Endothelial cell of umbilical vein (primary cell): ENCODE results near the gene TMEM186. TPM values are rescaled to one million over a fixed set of nuclear protein-coding genes. Genes with fewer than 3 reads are reported as not detected.

ENCODE experiments used
- BruUV-seq: library from RNA; stranded (reverse); fragments of 400-500 nt; replicated peaks from 2 replicates; lab custom pipeline; 2021; lab: Mats Ljungman, UMichigan
- CTCF ChIA-PET: fragments of 300-600, 350-600 bp; sonication (Branson Sonifier 250); formaldehyde crosslinking; loops from one replicate; lab custom pipeline; 2021; ENCODE audit warnings: antibody characterized with exemption, inconsistent platforms; lab: Charles Lee
- POLR2A ChIA-PET: fragments of 300-600, 350-600 bp; sonication (Branson Sonifier 250); formaldehyde crosslinking; loops from one replicate; lab custom pipeline; 2021; ENCODE audit warnings: antibody characterized with exemption, inconsistent platforms; lab: Charles Lee
- DNase-seq: peaks from one replicate; pipeline ENCODE4 v3.0.0-alpha.2; 2011; ENCODE audit warnings: low read depth, low spot score
- FAIRE-seq: peaks from 2 replicates; lab custom pipeline; 2011; peaks lifted over from hg19 to GRCh38; lab: Jason Lieb, UNC
- H2AFZ ChIP-seq: 2 replicates; pipeline ENCODE4 v1.6.0; 2012; ENCODE audit warnings: low read depth, low read length, control low read depth, inconsistent platforms
- H3K27ac ChIP-seq: 2 replicates; pipeline ENCODE4 v1.5.1; 2011; ENCODE audit warnings: low read depth, mild to moderate bottlenecking, control low read depth, low read length, moderate library complexity; ENCODE audit not compliant: insufficient read depth
- H3K27me3 ChIP-seq, 2 experiments: 2 replicates each; pipeline versions ENCODE4 v1.6.0 to v1.6.1; 2011; ENCODE audit warnings: low read length in 2 of 2, mixed read lengths in 1 of 2; ENCODE audit not compliant: control insufficient read depth in 2 of 2, insufficient read depth in 2 of 2
- H3K36me3 ChIP-seq, 2 experiments: 2 replicates in 1 of 2; 3 replicates in 1 of 2; pipeline ENCODE4 v1.5.1; 2011; ENCODE audit warnings: low read length in 2 of 2, mild to moderate bottlenecking in 1 of 2, moderate library complexity in 1 of 2; ENCODE audit not compliant: control insufficient read depth in 2 of 2, insufficient read depth in 2 of 2; ENCODE audit errors: extremely low read depth in 1 of 2
- H3K4me1 ChIP-seq: 3 replicates; pipeline ENCODE4 v1.5.1; 2011; ENCODE audit warnings: mild to moderate bottlenecking, low read length; ENCODE audit not compliant: control insufficient read depth, insufficient read depth; ENCODE audit errors: extremely low read depth
- H3K4me2 ChIP-seq: 2 replicates; pipeline ENCODE4 v1.6.1; 2011; ENCODE audit warnings: low read length, control low read depth, mixed read lengths; ENCODE audit not compliant: insufficient read depth
- H3K4me3 ChIP-seq, 3 experiments: fragments of 200-600 bp in 1 of 3; sonication (generic), shearing (Covaris generic) in 1 of 3; replicated peaks in 1 of 3; 2 replicates each; pipeline ENCODE4 v1.5.1; 2011 to 2016; ENCODE audit warnings: control low read depth in 3 of 3, low read length in 3 of 3, mild to moderate bottlenecking in 2 of 3, inconsistent platforms in 1 of 3, low read depth in 1 of 3, moderate library complexity in 1 of 3; ENCODE audit not compliant: insufficient read depth in 1 of 3
- H3K79me2 ChIP-seq: 2 replicates; pipeline ENCODE4 v1.6.0; 2012; ENCODE audit warnings: low read length, inconsistent platforms; ENCODE audit not compliant: control insufficient read depth, insufficient read depth
- H3K9ac ChIP-seq: replicated peaks from 2 replicates; pipeline ENCODE3; 2011; ENCODE audit warnings: low read length, control low read depth; ENCODE audit not compliant: insufficient read depth; ENCODE audit errors: extremely low read depth
- H3K9me1 ChIP-seq: replicated peaks from 3 replicates; pipeline ENCODE4 v1.6.0; 2011; ENCODE audit warnings: mild to moderate bottlenecking, low read length; ENCODE audit not compliant: control insufficient read depth, insufficient read depth; ENCODE audit errors: extremely low read depth
- H3K9me3 ChIP-seq: replicated peaks from 2 replicates; pipeline ENCODE4 v1.5.1; 2012; ENCODE audit warnings: low read length, inconsistent platforms; ENCODE audit not compliant: control insufficient read depth, insufficient read depth
- H4K20me1 ChIP-seq: replicated peaks from 2 replicates; pipeline ENCODE3; 2011; ENCODE audit warnings: mild to moderate bottlenecking, low read length; ENCODE audit not compliant: control insufficient read depth, insufficient read depth; ENCODE audit errors: extremely low read depth
- CTCF ChIP-seq, 2 donors: IDR thresholded peaks; 1 replicate in 1 of 2; 2 replicates in 1 of 2; pipeline ENCODE4 v1.5.1; 2011; ENCODE audit warnings: low read length in 2 of 2, mild to moderate bottlenecking in 2 of 2, moderate library complexity in 2 of 2, control low read depth in 1 of 2, inconsistent platforms in 1 of 2, low read depth in 1 of 2; ENCODE audit not compliant: insufficient read depth in 1 of 2; ENCODE audit errors: extremely low read depth in 1 of 2
- EZH2 ChIP-seq: IDR thresholded peaks from 2 replicates; pipeline ENCODE4 v1.6.1; 2012; ENCODE audit warnings: borderline replicate concordance, low read depth, mild to moderate bottlenecking, moderate library complexity, low read length, inconsistent platforms; ENCODE audit not compliant: severe bottlenecking
- FOS ChIP-seq: IDR thresholded peaks from 2 replicates; pipeline ENCODE4 v1.6.1; 2011; ENCODE audit warnings: mild to moderate bottlenecking, low read length, moderate library complexity, borderline replicate concordance; ENCODE audit not compliant: insufficient read depth
- GATA2 ChIP-seq: IDR thresholded peaks from 2 replicates; pipeline ENCODE4 v1.7.0; 2011; ENCODE audit warnings: low read depth, mild to moderate bottlenecking, moderate library complexity, mixed read lengths, low read length; ENCODE audit not compliant: insufficient read length, insufficient read depth
- JUN ChIP-seq: IDR thresholded peaks from 2 replicates; pipeline ENCODE4 v1.6.1; 2011; ENCODE audit warnings: borderline replicate concordance, low read depth; ENCODE audit not compliant: insufficient read length, insufficient read depth
- MYC ChIP-seq: IDR thresholded peaks from one replicate; pipeline ENCODE4 v1.6.1; 2011; ENCODE audit warnings: mild to moderate bottlenecking, low read depth, low read length
- POLR2A ChIP-seq: IDR thresholded peaks from 2 replicates; pipeline ENCODE4 v1.6.1; 2012; ENCODE audit warnings: low read depth, mild to moderate bottlenecking, control low read depth, low read length
- POLR2AphosphoS5 ChIP-seq: IDR thresholded peaks from 2 replicates; pipeline ENCODE4 v1.6.1; 2012; ENCODE audit warnings: low read depth, mild to moderate bottlenecking, control low read depth, low read length, moderate library complexity; ENCODE audit not compliant: insufficient read depth
- dilution Hi-C: fragments of 300-500 bp; cut with MboI; formaldehyde crosslinking; loops from one replicate; pipeline ENCODE4 v1.15.0; 2019; ENCODE audit warnings: low sequenced_read_pairs; ENCODE audit not compliant: extremely low pct_ligation_motif_present
- intact Hi-C: fragments of 100-400 bp; cut with micrococcal nuclease; formaldehyde crosslinking; loops from one replicate; pipeline ENCODE4 v1.10.0; 2022
- polyA plus RNA-seq, 4 experiments: library from polyadenylated mRNA; depleted of rRNA in 3 of 4; stranded (reverse) in 3 of 4; unstranded in 1 of 4; fragments of >200 nt; gene quantifications; 2 replicates each; pipeline versions ENCODE4 v1.2.1 to v1.2.3, GENCODE V29; 2011 to 2012; ENCODE audit warnings: missing spikeins in 1 of 4
- total RNA-seq: library from RNA; stranded (reverse); gene quantifications from 2 replicates; pipeline ENCODE4 v1.2.3, GENCODE V29; 2021
- TF ChIP-seq, protein P1 (sequence below): IDR thresholded peaks from 2 replicates; pipeline ENCODE4 v1.6.1; 2011; ENCODE audit not compliant: insufficient read depth, insufficient read length

TMEM186 gene
- total and polyA plus RNA-seq, 2 donors (not counting 3 experiments of a cell fraction or from before 2014, with no cell fraction given), result 8.0 to 9.6 TPM

DNA sequence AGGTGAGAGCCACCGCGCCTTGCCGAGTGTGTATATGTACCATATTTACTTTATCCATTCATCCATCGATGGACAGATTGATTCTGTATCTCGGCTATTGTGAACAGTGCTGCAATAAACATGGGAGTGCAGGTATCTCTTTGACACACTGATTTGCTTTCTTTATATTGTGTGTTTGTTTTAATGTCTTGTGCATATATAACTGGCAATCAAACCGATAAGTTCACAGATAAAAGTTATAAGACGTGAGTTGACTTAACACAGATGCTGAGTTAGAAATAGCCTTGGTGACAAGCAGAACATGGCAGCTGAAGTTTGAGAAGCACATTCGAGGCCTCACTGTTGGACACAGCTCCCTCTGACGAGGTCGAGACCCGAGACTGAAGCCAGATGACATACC lies 23.2 kb downstream of the TMEM186 start:
- CTCF ChIA-PET, result no interaction called here

GRCh38 chr16:8773537-8773936 lies 23.9 kb downstream of the TMEM186 start:
- Histone ChIP-seq H3K36me3 (no peaks in the 10 kb centered on the region), H3K27ac (no peak overlapping the region), H3K79me2 (no peaks in the 10 kb centered on the region), H3K9me1 (no peaks in the 10 kb centered on the region), H3K4me1 (no peaks in the 10 kb centered on the region), H3K9me3 (no peaks in the 10 kb centered on the region), H4K20me1 (no peaks in the 10 kb centered on the region), H3K27me3 (no peaks in the 10 kb centered on the region), H3K4me2 (no peak overlapping the region), H3K9ac (no peak overlapping the region), H2AFZ (no peak overlapping the region), H3K4me3 (no peak overlapping the region)
- POLR2A ChIA-PET, result no interaction called here
- DNase-seq, result no peak
- no TSS peak for BruUV-seq
- dilution Hi-C loops, result no loop called here
- TF ChIP-seq GATA2 (no peak), POLR2AphosphoS5 (no peak), EZH2 (no peak), JUN (no peak), CTCF (IDR thresholded peaks at IDR 0.05; ENCODE audit: extremely low read depth in 1 of 2, insufficient read depth in 1 of 2, low read depth in 1 of 2, low read length in 2 of 2) (no peak), POLR2A (no peak), FOS (no peak), MYC (no peak)
- TF ChIP-seq, protein P1, sequence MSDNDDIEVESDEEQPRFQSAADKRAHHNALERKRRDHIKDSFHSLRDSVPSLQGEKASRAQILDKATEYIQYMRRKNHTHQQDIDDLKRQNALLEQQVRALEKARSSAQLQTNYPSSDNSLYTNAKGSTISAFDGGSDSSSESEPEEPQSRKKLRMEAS, result no peak
- CTCF ChIA-PET, result no interaction called here
- intact Hi-C loops, result no loop called here
- FAIRE-seq, result no peak

More for the DNA sequence above, 23.2 kb downstream of the TMEM186 start:
- H3K27ac ChIP-seq, result no peak overlapping the region
- no peak overlapping the region for H3K4me3 ChIP-seq
- DNase-seq (no peak), FAIRE-seq (no peak)
- BruUV-seq, result no TSS peak
- no peaks in the 10 kb centered on the region for H3K9me1 ChIP-seq
- intact Hi-C loops, result no loop called here
- TF ChIP-seq MYC, result no peak
- TF ChIP-seq GATA2, result no peak
- TF ChIP-seq POLR2A, result no peak
- H3K79me2 ChIP-seq, result no peaks in the 10 kb centered on the region
- H3K9me3 ChIP-seq, result no peaks in the 10 kb centered on the region
- H4K20me1 ChIP-seq, result no peaks in the 10 kb centered on the region
- no peak overlapping the region for H2AFZ ChIP-seq
- no peak overlapping the region for H3K9ac ChIP-seq
- no peak overlapping the region for H3K4me2 ChIP-seq
- POLR2A ChIA-PET, result no interaction called here
- dilution Hi-C loops, result no loop called here
- no peaks in the 10 kb centered on the region for H3K4me1 ChIP-seq
- H3K27me3 ChIP-seq, result no peaks in the 10 kb centered on the region
- no peaks in the 10 kb centered on the region for H3K36me3 ChIP-seq
